A549 (cell line): ENCODE results near the gene RNASE2. TPM values are rescaled to one million over a fixed set of nuclear protein-coding genes. Genes with fewer than 3 reads are reported as not detected.

Source experiments
- ATAC-seq, 2 experiments: fragments of 200-7000 bp in 1 of 2; fragments of >200 bp in 1 of 2; cut with Nextera tagmentation in 1 of 2; cut with Tn5 transposase in 1 of 2; 3 replicates each; pipeline versions ENCODE4 v1.8.0 to v1.9.1; 2018 to 2020; ENCODE audit warnings: mild to moderate bottlenecking in 1 of 2, moderate library complexity in 1 of 2
- CTCF ChIA-PET: fragments of 300-600 bp; sonication (Branson Sonifier 250); formaldehyde crosslinking; extraction: SDS; loops from one replicate; lab custom pipeline; 2021; ENCODE audit warnings: antibody characterized with exemption, inconsistent platforms; lab: Yijun Ruan, JAX
- POLR2A ChIA-PET: fragments of 350-600 bp; formaldehyde crosslinking; extraction: SDS; loops from one replicate; lab custom pipeline; 2021; ENCODE audit warnings: antibody characterized with exemption, inconsistent platforms; lab: Yijun Ruan, JAX
- DNase-seq, 2 experiments: peaks; one replicate each; pipeline versions ENCODE4 v3.0.0 to v3.0.0-alpha.2; 2011 to 2016; ENCODE audit warnings: low read depth in 1 of 2, low spot score in 1 of 2
- FAIRE-seq: peaks from 2 replicates; lab custom pipeline; 2011; peaks lifted over from hg19 to GRCh38; lab: Jason Lieb, UNC
- H3K27ac ChIP-seq, 2 experiments: fragments of >200 bp; sonication (Bioruptor Twin); formaldehyde crosslinking; 3 replicates each; pipeline ENCODE4 v1.5.1; 2016 to 2017
- H3K4me1 ChIP-seq: fragments of >200 bp; sonication (Bioruptor Twin); formaldehyde crosslinking; 3 replicates; pipeline ENCODE4 v1.6.1; 2016
- H3K4me2 ChIP-seq: fragments of >200 bp; sonication (Bioruptor Twin); formaldehyde crosslinking; 3 replicates; pipeline ENCODE4 v1.6.1; 2016
- H3K4me3 ChIP-seq: fragments of >200 bp; sonication (Bioruptor Twin); formaldehyde crosslinking; 3 replicates; pipeline ENCODE4 v1.5.1; 2016
- H3K9me3 ChIP-seq: fragments of >200 bp; sonication (Bioruptor Twin); formaldehyde crosslinking; 3 replicates; pipeline ENCODE4 v1.6.1; 2016
- CHD2 ChIP-seq: fragments of 150-350 bp; IDR thresholded peaks from 2 replicates; pipeline ENCODE4 v1.6.1; 2014; ENCODE audit warnings: low read length; ENCODE audit not compliant: partially characterized antibody
- CHD4 ChIP-seq: fragments of 200-600 bp; sonication (generic); IDR thresholded peaks from 2 replicates; pipeline ENCODE4 v1.6.1; 2016; ENCODE audit warnings: antibody characterized with exemption, mild to moderate bottlenecking, borderline replicate concordance
- EHMT2 ChIP-seq: fragments of 200-600 bp; sonication (generic); IDR thresholded peaks from 2 replicates; pipeline ENCODE4 v1.6.1; 2016; ENCODE audit warnings: antibody characterized with exemption, low read depth, mild to moderate bottlenecking, moderate library complexity
- FOSB ChIP-seq: fragments of 250-450 bp; sonication (Bioruptor Pico); IDR thresholded peaks from 2 replicates; pipeline ENCODE4 v1.5.0; 2020; ENCODE audit warnings: mild to moderate bottlenecking, moderate library complexity
- HDAC2 ChIP-seq: fragments of 200-600 bp; sonication (generic); IDR thresholded peaks from 2 replicates; pipeline ENCODE4 v1.6.1; 2016
- HEYL ChIP-seq: fragments of 250-450 bp; sonication (Bioruptor Pico); IDR thresholded peaks from 2 replicates; pipeline ENCODE4 v1.8.0; 2021; ENCODE audit warnings: mild to moderate bottlenecking, moderate library complexity
- JUNB ChIP-seq: fragments of >200 bp; sonication (Bioruptor Twin); formaldehyde crosslinking; IDR thresholded peaks from 2 replicates; pipeline ENCODE4 v1.6.1; 2016
- MAFK ChIP-seq: fragments of 450-650 bp; IDR thresholded peaks from 2 replicates; pipeline ENCODE4 v1.6.1; 2014; ENCODE audit not compliant: partially characterized antibody
- NR3C1 ChIP-seq: fragments of >200 bp; sonication (Bioruptor Twin); formaldehyde crosslinking; IDR thresholded peaks from 3 replicates; pipeline ENCODE4 v1.6.1; 2017
- POLR2A ChIP-seq: IDR thresholded peaks from 2 replicates; pipeline ENCODE4 v1.6.1; 2012; ENCODE audit warnings: mild to moderate bottlenecking, low read length
- RCOR1 ChIP-seq: fragments of 150-350 bp; IDR thresholded peaks from 2 replicates; pipeline ENCODE4 v1.6.1; 2014; ENCODE audit warnings: antibody characterized with exemption, low read length, low read depth
- TFCP2L1 ChIP-seq: fragments of 250-450 bp; sonication (Bioruptor Pico); IDR thresholded peaks from 2 replicates; pipeline ENCODE4 v1.5.0; 2021; ENCODE audit warnings: mild to moderate bottlenecking
- TP53 ChIP-seq: fragments of 250-450 bp; sonication (Bioruptor Pico); IDR thresholded peaks from 2 replicates; pipeline ENCODE4 v1.5.0; 2021; ENCODE audit warnings: mild to moderate bottlenecking, moderate library complexity
- ZC3H11A ChIP-seq: fragments of 450-650 bp; IDR thresholded peaks from 2 replicates; pipeline ENCODE4 v1.6.1; 2014; ENCODE audit warnings: antibody characterized with exemption, mild to moderate bottlenecking
- ZNF302 ChIP-seq: fragments of 250-450 bp; sonication (Bioruptor Pico); IDR thresholded peaks from 2 replicates; pipeline ENCODE4 v1.9.0; 2021; ENCODE audit warnings: inconsistent platforms, mild to moderate bottlenecking, moderate library complexity
- WGBS: methylation state at CpG from one replicate; pipeline ENCODE4 v1.1.6; 2017; ENCODE audit errors: missing lambda C conversion rate; 5-methylcytosine and 5-hydroxymethylcytosine counted together
- polyA plus RNA-seq, 4 experiments: library from polyadenylated mRNA; depleted of rRNA in 3 of 4; stranded (reverse); fragments of >200 nt; fragmentation: RNase III in 1 of 4; extraction: RNeasy Plus Mini Kit Qiagen cat#74134 plus additional on column Dnase treatment in 1 of 4; gene quantifications; 2 replicates in 3 of 4; 3 replicates in 1 of 4; pipeline ENCODE4 v1.2.3, GENCODE V29; 2011 to 2017
- TF ChIP-seq, protein P1 (sequence below): fragments of 200-600 bp; sonication (generic); IDR thresholded peaks from 2 replicates; pipeline ENCODE4 v1.6.1; 2016; ENCODE audit warnings: antibody characterized with exemption, mild to moderate bottlenecking, moderate library complexity
- TF ChIP-seq, protein P2 (sequence below): fragments of >200 bp; sonication (Bioruptor Twin); formaldehyde crosslinking; IDR thresholded peaks from 3 replicates; pipeline ENCODE4 v1.5.1; 2016
- TF ChIP-seq, protein P3 (sequence below): IDR thresholded peaks from 2 replicates; pipeline ENCODE4 v1.6.1; 2012
- TF ChIP-seq, protein P4 (sequence below): fragments of 150-350 bp; IDR thresholded peaks from 2 replicates; pipeline ENCODE4 v1.6.1; 2014; ENCODE audit warnings: low read depth, mild to moderate bottlenecking, low read length

The RNASE2 gene
- polyA plus RNA-seq, 2 of the 4 experiments (the other 2 are of a cell fraction) = not detected

DNA sequence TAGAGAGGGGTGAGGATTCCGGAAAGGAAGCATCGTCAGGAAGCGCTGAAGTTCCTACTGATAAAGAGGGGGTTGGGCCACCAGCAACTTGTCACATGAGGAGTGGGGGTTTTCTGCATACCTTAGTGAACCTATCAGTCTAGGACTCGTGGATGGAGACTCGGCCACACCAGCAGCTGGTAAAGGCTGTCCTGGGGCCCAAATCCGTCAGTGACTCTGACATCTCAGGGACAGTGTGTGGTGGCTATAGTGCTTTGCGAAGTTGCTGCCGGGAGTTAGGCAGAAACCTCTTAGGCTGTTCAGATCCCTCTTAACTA, 16.4 kb downstream of the RNASE2 start:
- DNase-seq (no peak), ATAC-seq (peak in 1 of 2 experiments; percentile 59; a peak in 2 of 6 replicates), FAIRE-seq (no peak)
- H3K27ac ChIP-seq = peak overlapping the region; percentile 89 to 90
- peak overlapping the region; percentile 79 for H3K4me2 ChIP-seq
- ChIA-PET CTCF (interaction anchor here (0.6 to 7.2 kb wide), 62 partner anchors 11 to 645 kb away, joined by 3 to 186 read pairs (median 6); partner anchors contain the start of genes METTL17, SLC39A2 and TMEM253), POLR2A (interaction anchor here (1.0 to 1.5 kb wide), 4 partner anchors 9 to 123 kb away, joined by 5 to 11 read pairs (median 8); no protein-coding TSS in a partner anchor)
- WGBS = 37% methylated on average over 6 of the region's 8 CpGs
- peaks cover 21% of the 10 kb centered on the region for H3K4me1 ChIP-seq
- peak overlapping the region; percentile 67; the same call in 2 of the 3 replicates for H3K4me3 ChIP-seq
- TF ChIP-seq CHD4 (no peak), HEYL (CRISPR knock-in tag) (no peak), POLR2A (no peak)
- TF ChIP-seq, protein P1, sequence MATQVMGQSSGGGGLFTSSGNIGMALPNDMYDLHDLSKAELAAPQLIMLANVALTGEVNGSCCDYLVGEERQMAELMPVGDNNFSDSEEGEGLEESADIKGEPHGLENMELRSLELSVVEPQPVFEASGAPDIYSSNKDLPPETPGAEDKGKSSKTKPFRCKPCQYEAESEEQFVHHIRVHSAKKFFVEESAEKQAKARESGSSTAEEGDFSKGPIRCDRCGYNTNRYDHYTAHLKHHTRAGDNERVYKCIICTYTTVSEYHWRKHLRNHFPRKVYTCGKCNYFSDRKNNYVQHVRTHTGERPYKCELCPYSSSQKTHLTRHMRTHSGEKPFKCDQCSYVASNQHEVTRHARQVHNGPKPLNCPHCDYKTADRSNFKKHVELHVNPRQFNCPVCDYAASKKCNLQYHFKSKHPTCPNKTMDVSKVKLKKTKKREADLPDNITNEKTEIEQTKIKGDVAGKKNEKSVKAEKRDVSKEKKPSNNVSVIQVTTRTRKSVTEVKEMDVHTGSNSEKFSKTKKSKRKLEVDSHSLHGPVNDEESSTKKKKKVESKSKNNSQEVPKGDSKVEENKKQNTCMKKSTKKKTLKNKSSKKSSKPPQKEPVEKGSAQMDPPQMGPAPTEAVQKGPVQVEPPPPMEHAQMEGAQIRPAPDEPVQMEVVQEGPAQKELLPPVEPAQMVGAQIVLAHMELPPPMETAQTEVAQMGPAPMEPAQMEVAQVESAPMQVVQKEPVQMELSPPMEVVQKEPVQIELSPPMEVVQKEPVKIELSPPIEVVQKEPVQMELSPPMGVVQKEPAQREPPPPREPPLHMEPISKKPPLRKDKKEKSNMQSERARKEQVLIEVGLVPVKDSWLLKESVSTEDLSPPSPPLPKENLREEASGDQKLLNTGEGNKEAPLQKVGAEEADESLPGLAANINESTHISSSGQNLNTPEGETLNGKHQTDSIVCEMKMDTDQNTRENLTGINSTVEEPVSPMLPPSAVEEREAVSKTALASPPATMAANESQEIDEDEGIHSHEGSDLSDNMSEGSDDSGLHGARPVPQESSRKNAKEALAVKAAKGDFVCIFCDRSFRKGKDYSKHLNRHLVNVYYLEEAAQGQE = no peak
- H3K9me3 ChIP-seq = no peaks in the 10 kb centered on the region

DNA sequence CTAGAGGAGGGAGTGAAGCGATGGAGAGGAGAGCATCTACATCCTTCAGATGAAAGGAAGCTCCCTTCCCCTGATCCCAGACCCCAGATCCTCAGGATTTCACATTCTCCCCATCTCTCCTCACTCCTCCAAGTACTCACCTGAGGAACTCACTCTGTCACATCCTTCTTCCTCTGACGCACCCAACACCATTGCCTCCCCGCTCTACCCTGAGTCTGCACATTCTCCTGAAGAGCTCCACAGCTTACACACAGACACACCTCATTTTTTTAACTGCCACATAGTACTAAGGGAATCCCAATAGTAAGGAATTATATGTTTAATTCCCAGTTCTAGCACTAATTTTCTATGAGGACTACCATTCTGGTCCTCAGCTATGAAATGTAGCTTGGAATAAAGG, 18.2 kb downstream of the RNASE2 start:
- FAIRE-seq = no peak
- Histone ChIP-seq H3K4me1 (peaks cover 27% of the 10 kb centered on the region), H3K4me2 (no peak overlapping the region), H3K9me3 (no peaks in the 10 kb centered on the region), H3K27ac (peak overlapping the region in 1 of 2 experiments; percentile 24; a peak in 2 of 6 replicates), H3K4me3 (no peak overlapping the region)
- WGBS = 96% methylated on average over 3 of the region's 3 CpGs
- POLR2A ChIA-PET = no interaction called here
- CTCF ChIA-PET = interaction anchor here (0.6 to 7.2 kb wide), 13 partner anchors 12 to 283 kb away, joined by 3 to 186 read pairs (median 9); partner anchors contain the start of gene METTL17
- no peak for ATAC-seq
- DNase-seq = no peak
- TF ChIP-seq JUNB (no peak), ZNF302 (CRISPR knock-in tag) (no peak), EHMT2 (no peak), HDAC2 (no peak), TP53 (CRISPR knock-in tag) (no peak), ZC3H11A (no peak), TFCP2L1 (CRISPR knock-in tag) (no peak), FOSB (CRISPR knock-in tag) (no peak), NR3C1 (no peak), RCOR1 (no peak), CHD2 (no peak), MAFK (no peak), HEYL (CRISPR knock-in tag) (no peak)
- TF ChIP-seq, protein P2, sequence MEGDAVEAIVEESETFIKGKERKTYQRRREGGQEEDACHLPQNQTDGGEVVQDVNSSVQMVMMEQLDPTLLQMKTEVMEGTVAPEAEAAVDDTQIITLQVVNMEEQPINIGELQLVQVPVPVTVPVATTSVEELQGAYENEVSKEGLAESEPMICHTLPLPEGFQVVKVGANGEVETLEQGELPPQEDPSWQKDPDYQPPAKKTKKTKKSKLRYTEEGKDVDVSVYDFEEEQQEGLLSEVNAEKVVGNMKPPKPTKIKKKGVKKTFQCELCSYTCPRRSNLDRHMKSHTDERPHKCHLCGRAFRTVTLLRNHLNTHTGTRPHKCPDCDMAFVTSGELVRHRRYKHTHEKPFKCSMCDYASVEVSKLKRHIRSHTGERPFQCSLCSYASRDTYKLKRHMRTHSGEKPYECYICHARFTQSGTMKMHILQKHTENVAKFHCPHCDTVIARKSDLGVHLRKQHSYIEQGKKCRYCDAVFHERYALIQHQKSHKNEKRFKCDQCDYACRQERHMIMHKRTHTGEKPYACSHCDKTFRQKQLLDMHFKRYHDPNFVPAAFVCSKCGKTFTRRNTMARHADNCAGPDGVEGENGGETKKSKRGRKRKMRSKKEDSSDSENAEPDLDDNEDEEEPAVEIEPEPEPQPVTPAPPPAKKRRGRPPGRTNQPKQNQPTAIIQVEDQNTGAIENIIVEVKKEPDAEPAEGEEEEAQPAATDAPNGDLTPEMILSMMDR = no peak
- TF ChIP-seq, protein P3, sequence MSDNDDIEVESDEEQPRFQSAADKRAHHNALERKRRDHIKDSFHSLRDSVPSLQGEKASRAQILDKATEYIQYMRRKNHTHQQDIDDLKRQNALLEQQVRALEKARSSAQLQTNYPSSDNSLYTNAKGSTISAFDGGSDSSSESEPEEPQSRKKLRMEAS = no peak
- TF ChIP-seq, protein P1 = no peak
- TF ChIP-seq, protein P4, sequence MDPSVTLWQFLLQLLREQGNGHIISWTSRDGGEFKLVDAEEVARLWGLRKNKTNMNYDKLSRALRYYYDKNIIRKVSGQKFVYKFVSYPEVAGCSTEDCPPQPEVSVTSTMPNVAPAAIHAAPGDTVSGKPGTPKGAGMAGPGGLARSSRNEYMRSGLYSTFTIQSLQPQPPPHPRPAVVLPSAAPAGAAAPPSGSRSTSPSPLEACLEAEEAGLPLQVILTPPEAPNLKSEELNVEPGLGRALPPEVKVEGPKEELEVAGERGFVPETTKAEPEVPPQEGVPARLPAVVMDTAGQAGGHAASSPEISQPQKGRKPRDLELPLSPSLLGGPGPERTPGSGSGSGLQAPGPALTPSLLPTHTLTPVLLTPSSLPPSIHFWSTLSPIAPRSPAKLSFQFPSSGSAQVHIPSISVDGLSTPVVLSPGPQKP = no peak
